ENCODE measurements around the gene ZNF385A.

DNA sequence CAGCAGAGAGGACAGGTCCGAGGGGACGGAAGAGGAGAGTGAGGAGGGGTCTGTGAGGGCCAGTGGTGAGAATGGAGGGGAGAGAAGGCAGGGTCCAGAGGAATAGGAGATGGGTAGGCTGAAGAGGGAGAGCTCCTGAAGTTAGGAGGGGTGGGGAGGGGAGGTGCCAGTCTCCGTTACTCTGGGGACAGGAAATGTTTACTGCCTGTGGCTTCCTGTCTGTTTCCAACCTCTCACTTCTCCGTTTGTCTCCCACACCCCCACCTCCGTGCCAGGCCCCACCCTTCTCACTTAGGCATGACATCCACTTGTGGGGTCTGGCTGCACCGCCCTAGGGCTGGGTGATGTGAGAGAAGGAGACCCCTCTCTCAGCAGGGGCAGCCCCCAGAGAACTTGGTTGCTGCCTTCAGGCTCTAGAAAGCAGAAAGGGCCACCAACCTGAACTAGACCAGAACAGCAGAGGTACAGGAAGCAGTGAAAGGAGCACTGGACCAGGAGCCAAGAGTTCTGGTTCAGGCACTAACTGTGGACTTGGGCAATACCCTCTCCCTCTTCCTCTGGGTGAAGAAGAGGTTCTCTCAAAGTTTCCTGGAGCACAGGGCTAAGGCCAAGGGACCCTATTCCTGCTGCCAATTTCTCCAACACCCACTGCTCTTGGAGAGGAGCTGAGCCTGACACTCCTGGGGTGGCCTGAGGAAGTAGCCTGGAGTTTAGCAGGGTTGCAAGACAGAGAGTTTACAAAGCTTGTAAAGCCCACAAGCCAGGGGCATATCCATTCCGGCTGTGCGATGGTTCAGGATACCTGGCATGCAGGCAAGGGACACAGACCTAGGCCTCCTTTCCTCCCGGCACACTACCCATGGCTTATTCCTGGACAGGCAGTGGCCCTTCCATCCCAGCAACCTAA is 29.0 kb upstream of the ZNF385A start:
- TF ChIP-seq, protein P1, sequence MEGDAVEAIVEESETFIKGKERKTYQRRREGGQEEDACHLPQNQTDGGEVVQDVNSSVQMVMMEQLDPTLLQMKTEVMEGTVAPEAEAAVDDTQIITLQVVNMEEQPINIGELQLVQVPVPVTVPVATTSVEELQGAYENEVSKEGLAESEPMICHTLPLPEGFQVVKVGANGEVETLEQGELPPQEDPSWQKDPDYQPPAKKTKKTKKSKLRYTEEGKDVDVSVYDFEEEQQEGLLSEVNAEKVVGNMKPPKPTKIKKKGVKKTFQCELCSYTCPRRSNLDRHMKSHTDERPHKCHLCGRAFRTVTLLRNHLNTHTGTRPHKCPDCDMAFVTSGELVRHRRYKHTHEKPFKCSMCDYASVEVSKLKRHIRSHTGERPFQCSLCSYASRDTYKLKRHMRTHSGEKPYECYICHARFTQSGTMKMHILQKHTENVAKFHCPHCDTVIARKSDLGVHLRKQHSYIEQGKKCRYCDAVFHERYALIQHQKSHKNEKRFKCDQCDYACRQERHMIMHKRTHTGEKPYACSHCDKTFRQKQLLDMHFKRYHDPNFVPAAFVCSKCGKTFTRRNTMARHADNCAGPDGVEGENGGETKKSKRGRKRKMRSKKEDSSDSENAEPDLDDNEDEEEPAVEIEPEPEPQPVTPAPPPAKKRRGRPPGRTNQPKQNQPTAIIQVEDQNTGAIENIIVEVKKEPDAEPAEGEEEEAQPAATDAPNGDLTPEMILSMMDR (conservative IDR thresholded peaks at IDR 0.05; ENCODE audit: low read depth, low read length) = no peak
- no peak for TF ChIP-seq EZH2 (IDR thresholded peaks at IDR 0.05; ENCODE audit: borderline replicate concordance, low read depth, low read length, poor library complexity, severe bottlenecking)

All from A673 (cell line).